DMS153 treated with DMSO at 0.1 percent for 48 hours (cell line): ENCODE measurements around the gene VAX1.

Experiments
- DNase-seq: peaks from one replicate; lab custom pipeline; 2025; ENCODE audit not compliant: unreplicated experiment; lab: John Stamatoyannopoulos, UW

Gene VAX1

GRCh38 chr10:117164592-117165537 lies 26.8 kb upstream of the VAX1 start:
- DNase-seq = no peak

- DNase-seq = no peak
Measured at GRCh38 chr10:117163954-117164548, 26.0 kb upstream of the VAX1 start.

GRCh38 chr10:117163061-117163953 lies 25.2 kb upstream of the VAX1 start:
- DNase-seq = no peak

DNA sequence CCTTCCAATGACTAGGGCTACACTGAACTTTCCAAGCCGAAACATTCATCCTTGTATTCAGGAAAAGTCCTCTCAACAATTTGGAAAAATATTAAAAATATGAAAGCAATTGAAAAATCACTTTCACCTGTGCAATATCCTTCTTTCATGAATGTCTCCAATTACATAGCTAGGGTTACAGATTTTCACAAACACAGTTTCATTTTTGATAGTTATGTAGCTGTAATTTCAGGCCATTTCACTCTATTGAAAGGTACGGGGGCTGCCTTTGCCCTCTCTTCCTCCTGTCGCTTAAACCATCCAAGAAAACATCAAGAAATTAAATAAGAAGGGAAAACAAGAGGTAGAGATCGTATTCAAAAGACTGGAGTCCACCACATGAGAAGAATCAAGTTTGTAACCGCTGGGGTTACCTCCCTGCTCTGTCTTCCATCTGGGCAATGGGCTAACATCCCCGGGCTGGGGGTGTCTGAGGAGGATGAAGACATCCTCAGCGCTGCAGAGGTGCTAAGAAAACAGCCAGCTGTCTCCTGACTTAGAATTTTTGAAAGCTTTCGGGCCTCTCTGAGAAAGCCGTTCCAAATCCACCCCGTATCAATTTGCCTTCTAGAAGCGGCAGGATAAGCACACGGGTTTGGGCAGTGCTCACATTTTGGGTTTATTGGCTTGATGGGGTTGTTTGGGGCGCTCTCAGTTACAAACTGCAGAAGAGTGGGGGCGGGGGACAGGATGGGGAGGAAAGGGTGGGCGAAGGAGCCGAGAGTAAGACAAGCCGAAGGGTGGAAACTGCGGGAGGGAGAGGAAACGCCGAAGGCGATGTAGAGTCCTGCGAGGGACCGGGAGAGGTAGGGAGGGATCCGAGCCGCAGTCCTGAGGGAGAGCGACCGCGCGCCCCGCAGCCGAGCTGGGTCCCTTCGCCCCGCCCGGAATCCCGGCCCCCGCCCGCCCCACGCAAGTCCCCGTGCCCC lies 24.3 kb upstream of the VAX1 start:
- DNase-seq = no peak

- no peak for DNase-seq
Measured at GRCh38 chr10:117161386-117162033, 23.4 kb upstream of the VAX1 start.

- DNase-seq = no peak
Measured at GRCh38 chr10:117160567-117160966, 22.5 kb upstream of the VAX1 start.

DNA sequence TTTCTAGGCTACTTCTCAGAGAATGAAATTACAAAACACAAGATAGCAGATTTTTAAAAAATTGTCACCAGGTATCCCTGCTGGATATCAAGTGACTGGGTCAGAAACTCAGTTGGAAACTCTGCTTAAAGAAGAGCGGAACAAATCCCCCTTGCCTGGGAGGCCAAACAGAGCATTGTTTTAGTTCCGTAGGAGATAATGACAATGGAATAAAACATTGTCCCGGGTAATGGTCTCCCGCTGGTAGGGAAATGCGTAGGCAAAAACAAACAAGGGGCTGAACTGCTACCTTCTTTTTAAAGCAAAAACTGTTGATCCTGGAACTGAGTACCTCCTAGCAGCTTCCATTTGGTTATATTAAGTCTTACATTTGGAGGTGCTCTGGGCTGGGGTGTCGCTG lies 21.3 kb upstream of the VAX1 start:
- DNase-seq = no peak

DNA sequence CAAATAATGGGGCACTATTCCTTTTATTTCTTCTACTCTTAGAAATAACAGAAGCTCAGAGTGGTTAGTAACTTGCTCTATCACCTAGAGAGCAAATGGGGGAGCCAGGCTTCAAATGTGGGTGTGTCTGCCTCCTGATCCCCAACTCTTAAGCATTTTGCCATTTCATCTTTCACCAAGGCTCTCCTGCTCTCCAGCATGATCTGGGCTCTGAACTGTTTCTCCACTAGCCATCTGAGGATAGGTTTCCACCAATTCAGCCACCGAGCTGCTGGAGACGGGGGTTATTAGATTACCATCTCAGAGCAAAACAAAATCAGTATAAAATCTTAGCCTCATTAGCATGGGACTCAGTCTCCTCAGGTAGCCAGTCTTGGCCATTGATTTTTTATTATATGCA lies 20.2 kb upstream of the VAX1 start:
- DNase-seq = no peak

DNA sequence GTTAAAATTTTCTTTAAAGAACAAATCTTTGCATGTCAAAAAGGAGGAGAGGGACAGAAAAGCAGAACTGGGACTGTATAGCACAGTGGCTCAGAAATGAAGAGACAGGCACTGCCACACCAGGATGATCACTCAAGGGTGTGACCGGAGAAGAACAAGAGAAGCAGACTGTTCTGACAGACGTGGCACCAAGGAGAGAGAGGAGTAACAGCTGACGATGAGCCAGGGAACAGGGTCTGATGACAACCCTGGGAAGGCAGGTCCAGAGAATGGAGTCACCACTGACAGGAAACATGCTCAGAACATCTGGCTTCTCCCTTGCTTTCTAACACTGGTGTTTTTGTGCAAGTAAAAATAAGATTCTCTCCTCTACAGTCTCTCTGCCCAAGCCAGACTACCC lies 14.6 kb upstream of the VAX1 start:
- DNase-seq = no peak

DNA sequence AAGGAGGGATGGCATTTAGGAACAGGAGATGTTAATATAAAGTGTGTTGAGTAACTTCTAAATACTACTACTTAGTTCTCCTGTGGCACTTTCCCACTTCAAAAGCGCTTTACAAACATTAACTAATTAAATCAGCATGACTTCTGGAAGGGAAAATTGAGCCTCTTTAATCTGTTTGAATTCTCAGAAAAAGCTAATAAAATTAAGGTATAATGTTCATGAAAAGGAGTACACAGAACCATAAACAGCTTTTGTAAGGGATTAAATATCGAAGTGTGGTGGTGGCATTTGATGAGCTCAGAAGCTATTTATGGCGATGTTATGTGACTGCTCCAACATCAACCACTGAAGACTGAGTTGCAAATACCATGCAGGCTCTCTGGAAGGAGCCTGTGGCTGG lies 10.2 kb upstream of the VAX1 start:
- DNase-seq = no peak

- no peak for DNase-seq
Measured at GRCh38 chr10:117145019-117145418, 6.9 kb upstream of the VAX1 start.

GRCh38 chr10:117143103-117143823 lies 5.2 kb upstream of the VAX1 start:
- DNase-seq = no peak

DNA sequence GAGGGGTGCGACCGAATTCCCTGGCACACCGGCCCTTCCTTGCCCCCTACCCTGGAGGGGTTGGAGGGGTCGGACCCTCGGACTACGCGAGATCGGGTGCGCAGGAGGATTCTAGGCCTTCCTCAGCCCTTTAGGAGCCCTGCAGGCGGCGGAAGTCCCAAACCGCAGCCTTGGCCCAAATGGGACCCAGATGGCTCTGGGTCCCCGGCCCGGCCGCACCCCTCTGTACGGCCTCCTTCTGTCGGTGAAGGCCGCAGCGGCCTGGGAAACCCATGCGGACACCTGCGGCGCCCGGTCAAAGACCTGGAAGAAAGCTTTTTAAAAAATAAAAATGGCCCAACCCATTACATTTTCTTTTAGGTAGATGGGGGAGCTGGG lies 2.4 kb upstream of the VAX1 start:
- DNase-seq = no peak

GRCh38 chr10:117139581-117140524 lies 1.8 kb upstream of the VAX1 start:
- no peak for DNase-seq

- no peak for DNase-seq
Measured at GRCh38 chr10:117138838-117139580, 939 bp upstream of the VAX1 start.

GRCh38 chr10:117137031-117137910 lies 799 bp downstream of the VAX1 start:
- peak; percentile 5 for DNase-seq
